K562 (cell line): ENCODE results near the gene TAF5L. TPM values are rescaled to one million over a fixed set of nuclear protein-coding genes. Genes with fewer than 3 reads are reported as not detected.
A peak's percentile ranks its signal among the peaks of the same experiment; 100 is the strongest.

ENCODE experiments used
- CTCF ChIP-seq, 3 experiments: IDR thresholded peaks in 2 of 3; conservative IDR thresholded peaks in 1 of 3; 2 replicates each; pipeline ENCODE4 v1.5.1; 2011 to 2012; ENCODE audit warnings: low read length in 3 of 3, mild to moderate bottlenecking in 3 of 3, control low read depth in 2 of 3, improper control_type of control experiment in 1 of 3, inconsistent platforms in 1 of 3, low read depth in 1 of 3, mixed read lengths in 1 of 3, moderate library complexity in 1 of 3; ENCODE audit not compliant: insufficient read depth in 2 of 3
- CUX1 ChIP-seq: fragments of 200-800 bp; sonication (Bioruptor generic); IDR thresholded peaks from 2 replicates; pipeline ENCODE4 v1.6.1; 2016; ENCODE audit warnings: missing genetic modification characterization, missing compliant biosample characterization
- ESRRB ChIP-seq: fragments of 250-450 bp; sonication (Bioruptor Pico); IDR thresholded peaks from 2 replicates; pipeline ENCODE4 v1.5.0; 2020; ENCODE audit warnings: mild to moderate bottlenecking, moderate library complexity, borderline replicate concordance
- ID3 ChIP-seq, 2 experiments: fragments of 250-450 bp in 1 of 2; fragments of 450-650 bp in 1 of 2; sonication (Bioruptor Pico) in 1 of 2; IDR thresholded peaks; 2 replicates each; pipeline versions ENCODE4 v1.6.1 to v1.8.0; 2016 to 2021; ENCODE audit warnings: mild to moderate bottlenecking in 2 of 2, moderate library complexity in 2 of 2, missing compliant biosample characterization in 1 of 2, missing genetic modification characterization in 1 of 2
- PCBP1 ChIP-seq: fragments of 200-400 bp; formaldehyde crosslinking; IDR thresholded peaks from 2 replicates; pipeline ENCODE4 v1.6.1; 2018; ENCODE audit warnings: mild to moderate bottlenecking, low read depth, low read length; ENCODE audit not compliant: poor library complexity, severe bottlenecking
- PHF20 ChIP-seq: fragments of 450-650 bp; IDR thresholded peaks from 2 replicates; pipeline ENCODE4 v1.6.1; 2018; ENCODE audit not compliant: partially characterized antibody
- PRMT5 ChIP-seq: sonication (generic); formaldehyde crosslinking; IDR thresholded peaks from 2 replicates; pipeline ENCODE4 v1.5.0; 2020; ENCODE audit warnings: missing genetic modification reagents
- SMARCC2 ChIP-seq: fragments of 450-650 bp; IDR thresholded peaks from 2 replicates; pipeline ENCODE4 v1.6.1; 2017; ENCODE audit warnings: antibody characterized with exemption, moderate library complexity, mild to moderate bottlenecking, low read depth
- SNAPC5 ChIP-seq: fragments of 250-450 bp; sonication (Bioruptor Pico); IDR thresholded peaks from 2 replicates; pipeline ENCODE4 v1.8.0; 2021; ENCODE audit warnings: moderate library complexity, mild to moderate bottlenecking, inconsistent platforms
- SRSF7 ChIP-seq: fragments of 200-400 bp; formaldehyde crosslinking; optimal IDR thresholded peaks from 2 replicates; pipeline ENCODE3; 2017; ENCODE audit warnings: mild to moderate bottlenecking, low read depth, low read length
- TAF15 ChIP-seq: fragments of 200-400 bp; formaldehyde crosslinking; IDR thresholded peaks from 2 replicates; pipeline ENCODE4 v1.6.1; 2017; ENCODE audit warnings: mild to moderate bottlenecking, low read depth, low read length, moderate library complexity
- TBP ChIP-seq: optimal IDR thresholded peaks from 2 replicates; pipeline ENCODE3; 2011; ENCODE audit warnings: low read depth, low read length, improper control_type of control experiment
- YY1 ChIP-seq, 3 experiments: IDR thresholded peaks; 2 replicates each; pipeline ENCODE4 v1.6.1; 2011; ENCODE audit warnings: low read length in 2 of 3, mild to moderate bottlenecking in 2 of 3, moderate library complexity in 2 of 3, borderline replicate concordance in 1 of 3, control low read depth in 1 of 3, low read depth in 1 of 3; ENCODE audit not compliant: insufficient read depth in 3 of 3, insufficient replicate concordance in 2 of 3, control insufficient read depth in 1 of 3, insufficient read length in 1 of 3; ENCODE audit errors: extremely low read depth in 1 of 3
- ZBTB11 ChIP-seq, 3 experiments: fragments of 200-800 bp in 1 of 3; fragments of 250-450 bp in 1 of 3; fragments of 450-650 bp in 1 of 3; sonication (Bioruptor Pico) in 1 of 3; sonication (Bioruptor generic) in 1 of 3; formaldehyde crosslinking in 1 of 3; IDR thresholded peaks; 2 replicates each; pipeline versions ENCODE4 v1.6.1 to v1.8.0; 2016 to 2022; ENCODE audit warnings: mild to moderate bottlenecking in 2 of 3, missing genetic modification characterization in 2 of 3, missing compliant biosample characterization in 1 of 3, moderate library complexity in 1 of 3
- polyA plus RNA-seq, 8 experiments: library from polyadenylated mRNA; depleted of rRNA in 4 of 8; stranded (reverse) in 5 of 8; unstranded in 3 of 8; fragments of >200 nt; fragmentation: Nextera tagmentation in 2 of 8; fragmentation: Illumina TruSeq in 1 of 8; extraction: Ambion mirVana in 2 of 8; extraction: Trizol in 1 of 8; gene quantifications; 2 replicates each; pipeline versions ENCODE4 v1.2.1 to v1.2.3, GENCODE V29; 2011 to 2014; ENCODE audit warnings: inconsistent platforms in 1 of 8, missing spikeins in 1 of 8
- total RNA-seq, 7 experiments: library from RNA; depleted of rRNA in 6 of 7; stranded (reverse); fragments of >200 nt in 6 of 7; fragmentation: Illumina TruSeq in 2 of 7; extraction: Trizol in 2 of 7; gene quantifications; 2 replicates each; pipeline versions ENCODE4 v1.2.1 to v1.2.3, GENCODE V29; 2011 to 2021; ENCODE audit warnings: low replicate concordance in 1 of 7

TAF5L gene
- total and polyA plus RNA-seq, 9 of the 15 experiments (the other 6 are each of a cell fraction or from before 2014, with no cell fraction given) = 2.2 to 34.2 (median 23.3) TPM

GRCh38 chr1:229557913-229558414 is 68.0 kb downstream of the TAF5L start (continued):
- no peak for TF ChIP-seq ID3 (CRISPR knock-in tag; IDR thresholded peaks at IDR 0.05)
- no peak for TF ChIP-seq ID3 (tag; IDR thresholded peaks at IDR 0.05)
- TF ChIP-seq PRMT5 (CRISPR knock-in tag) = no peak
- TF ChIP-seq SNAPC5 (CRISPR knock-in tag) = no peak
- no peak for TF ChIP-seq ESRRB (CRISPR knock-in tag)
- TF ChIP-seq TBP = no peak
- TF ChIP-seq SRSF7 = no peak
- TF ChIP-seq CUX1 (CRISPR knock-in tag) = no peak
- no peak for TF ChIP-seq TAF15
- peak in 1 of 3 experiments; percentile 12 for TF ChIP-seq YY1 (IDR thresholded peaks at IDR 0.05; ENCODE audit: borderline replicate concordance in 1 of 3, control insufficient read depth in 1 of 3, extremely low read depth in 1 of 3, insufficient read depth in 3 of 3, insufficient read length in 1 of 3, insufficient replicate concordance in 2 of 3, low read depth in 1 of 3, low read length in 2 of 3)
- no peak for TF ChIP-seq PCBP1
- TF ChIP-seq CTCF (IDR thresholded peaks at IDR 0.05 in 2 of 3, conservative IDR thresholded peaks at IDR 0.05 in 1 of 3; ENCODE audit: insufficient read depth in 2 of 3, low read depth in 1 of 3, low read length in 3 of 3) = peak; percentile 5 to 40 (median 32); a peak in 3 of 6 replicates
- TF ChIP-seq PHF20 = peak; percentile 14
- TF ChIP-seq SMARCC2 = no peak
- TF ChIP-seq ZBTB11 (CRISPR knock-in tag; IDR thresholded peaks at IDR 0.05) = peak in 1 of 3 experiments; percentile 38; a peak in 2 of 6 replicates
